CD4-positive, CD25-positive, alpha-beta regulatory T cell (primary cell): Measurements from ENCODE around the gene LINS1. TPM values are rescaled to one million over a fixed set of nuclear protein-coding genes. Genes with fewer than 3 reads are reported as not detected.

Experiments used
- ATAC-seq, 2 donors: fragments of 150-1000 bp; cut with Tn5 transposase; one replicate each; pipeline ENCODE4 v1.10.0; 2021; ENCODE audit warnings: low read depth in 2 of 2, moderate number of reproducible peaks in 2 of 2, moderate library complexity in 1 of 2
- DNase-seq, 3 donors: peaks; one replicate each; pipeline versions ENCODE4 v3.0.0 to v3.0.0-alpha.2; 2012 to 2022; ENCODE audit warnings: mixed read lengths in 1 of 3
- H3K27ac ChIP-seq: one replicate; pipeline ENCODE4 v1.7.0; 2013; ENCODE audit warnings: mild to moderate bottlenecking, low read length; ENCODE audit not compliant: insufficient read depth, poor library complexity, severe bottlenecking
- H3K27me3 ChIP-seq: one replicate; pipeline ENCODE4 v1.7.0; 2013; ENCODE audit warnings: low read length; ENCODE audit not compliant: control insufficient read depth, insufficient read depth
- H3K36me3 ChIP-seq: one replicate; pipeline ENCODE4 v1.7.0; 2013; ENCODE audit warnings: mild to moderate bottlenecking, low read length, moderate library complexity; ENCODE audit not compliant: control insufficient read depth, insufficient read depth
- H3K4me1 ChIP-seq: 2 replicates; pipeline ENCODE4 v1.7.0; 2013; ENCODE audit warnings: mild to moderate bottlenecking, low read length; ENCODE audit not compliant: insufficient read depth, control insufficient read depth, poor library complexity, severe bottlenecking
- H3K4me3 ChIP-seq: one replicate; pipeline ENCODE4 v1.7.0; 2013; ENCODE audit warnings: low read depth, mild to moderate bottlenecking, low read length, moderate library complexity
- H3K9me3 ChIP-seq, 2 experiments: 1 replicate in 1 of 2; 2 replicates in 1 of 2; pipeline ENCODE4 v1.7.0; 2013; ENCODE audit warnings: low read length in 2 of 2, mild to moderate bottlenecking in 1 of 2, moderate library complexity in 1 of 2; ENCODE audit not compliant: control insufficient read depth in 2 of 2
- H3K27ac Mint-ChIP-seq, 3 donors: one replicate each; pipeline ENCODE4 v1.8.0; 2020 to 2022; ENCODE audit warnings: mild to moderate bottlenecking in 3 of 3, mixed read lengths in 3 of 3, moderate library complexity in 2 of 3
- H3K27me3 Mint-ChIP-seq: one replicate; pipeline ENCODE4 v1.8.0; 2022; ENCODE audit warnings: mild to moderate bottlenecking, mixed read lengths
- H3K36me3 Mint-ChIP-seq: one replicate; pipeline ENCODE4 v1.8.0; 2020; ENCODE audit warnings: mixed read lengths
- H3K4me1 Mint-ChIP-seq, 4 donors: one replicate each; pipeline ENCODE4 v1.8.0; 2020 to 2022; ENCODE audit warnings: mixed read lengths in 4 of 4, mild to moderate bottlenecking in 1 of 4
- H3K4me3 Mint-ChIP-seq, 4 donors: one replicate each; pipeline ENCODE4 v1.8.0; 2020 to 2022; ENCODE audit warnings: mild to moderate bottlenecking in 4 of 4, mixed read lengths in 4 of 4, moderate library complexity in 3 of 4
- H3K9me3 Mint-ChIP-seq, 7 donors: one replicate each; pipeline ENCODE4 v1.8.0; 2020 to 2022; ENCODE audit warnings: mixed read lengths in 7 of 7, mild to moderate bottlenecking in 3 of 7, moderate library complexity in 2 of 7
- polyA plus RNA-seq, 4 donors: library from polyadenylated mRNA; unstranded; fragments of 300-500 nt; fragmentation: Illumina TruSeq; gene quantifications; one replicate each; pipeline ENCODE4 v1.2.3, GENCODE V29; 2021
- total RNA-seq: library from RNA; stranded (reverse); gene quantifications from one replicate; pipeline ENCODE4 v1.2.3, GENCODE V29; 2022

LINS1 gene
- total and polyA plus RNA-seq, 5 donors from 2014 or later: 37.8 to 62.8 (median 55.8) TPM

GRCh38 chr15:100531823-100532327 is 70.1 kb downstream of the LINS1 start:
- no peak overlapping the region for H3K4me3 ChIP-seq
- Mint-ChIP-seq H3K27me3 (no peaks in the 10 kb centered on the region), H3K4me1 (peaks cover 0 to 3% (median 0%) of the 10 kb centered on the region in 4 donors), H3K4me3 (no peak overlapping the region), H3K27ac (peak overlapping the region in 1 of 3 donors; percentile 53), H3K36me3 (peaks cover 13% of the 10 kb centered on the region), H3K9me3 (peaks cover 0 to 2% (median 0%) of the 10 kb centered on the region in 7 donors)
- no peaks in the 10 kb centered on the region for H3K9me3 ChIP-seq
- no peak for ATAC-seq
- H3K27ac ChIP-seq: no peak overlapping the region
- DNase-seq: no peak
- H3K27me3 ChIP-seq: no peaks in the 10 kb centered on the region
- H3K36me3 ChIP-seq: no peaks in the 10 kb centered on the region
- no peaks in the 10 kb centered on the region for H3K4me1 ChIP-seq

- Histone ChIP-seq H3K4me1 (no peaks in the 10 kb centered on the region), H3K27ac (no peak overlapping the region), H3K36me3 (no peaks in the 10 kb centered on the region), H3K9me3 (no peaks in the 10 kb centered on the region), H3K4me3 (no peak overlapping the region), H3K27me3 (no peaks in the 10 kb centered on the region)
- Mint-ChIP-seq H3K27me3 (no peaks in the 10 kb centered on the region), H3K36me3 (peaks cover 11% of the 10 kb centered on the region), H3K4me1 (no peaks in the 10 kb centered on the region), H3K4me3 (no peak overlapping the region), H3K9me3 (peaks cover 0 to 2% (median 0%) of the 10 kb centered on the region in 7 donors), H3K27ac (no peak overlapping the region)
- no peak for ATAC-seq
- DNase-seq: no peak
Measured at GRCh38 chr15:100531204-100531603, 70.8 kb downstream of the LINS1 start.

DNA sequence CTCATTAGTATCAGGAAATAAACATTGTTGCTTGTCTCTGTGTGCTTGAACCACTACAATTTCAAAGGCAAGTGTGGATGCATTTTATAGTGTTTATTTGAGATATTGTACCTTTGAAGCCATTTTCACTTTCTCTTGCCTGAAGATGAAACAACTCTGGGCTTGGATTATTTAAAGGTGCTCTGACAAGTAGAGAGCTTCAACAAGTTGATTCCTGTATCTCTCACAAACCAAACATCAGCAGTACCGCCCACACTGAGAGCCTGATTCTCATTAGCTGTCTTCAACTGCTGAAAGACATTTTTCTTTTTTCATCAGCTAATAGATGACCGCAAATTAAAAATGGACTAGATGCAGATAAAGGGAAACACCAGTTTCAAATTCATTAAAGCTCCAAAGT is 72.4 kb downstream of the LINS1 start:
- no peaks in the 10 kb centered on the region for H3K9me3 ChIP-seq
- no peak overlapping the region for H3K27ac Mint-ChIP-seq
- H3K27me3 ChIP-seq: no peaks in the 10 kb centered on the region
- H3K4me3 Mint-ChIP-seq: no peak overlapping the region
- no peaks in the 10 kb centered on the region for H3K4me1 ChIP-seq
- no peaks in the 10 kb centered on the region for H3K36me3 ChIP-seq
- H3K27me3 Mint-ChIP-seq: no peaks in the 10 kb centered on the region
- peaks cover 0 to 2% (median 0%) of the 10 kb centered on the region in 7 donors for H3K9me3 Mint-ChIP-seq
- ATAC-seq: no peak
- H3K4me3 ChIP-seq: no peak overlapping the region
- no peak for DNase-seq
- peaks cover 11% of the 10 kb centered on the region for H3K36me3 Mint-ChIP-seq
- H3K27ac ChIP-seq: no peak overlapping the region
- H3K4me1 Mint-ChIP-seq: no peaks in the 10 kb centered on the region

GRCh38 chr15:100528833-100529428 is 73.1 kb downstream of the LINS1 start, which contains the start of gene CERS3:
TSS of gene CERS3 (minus strand) at chr15:100528950. CDS start at chr15:100501849, 27,101 bp downstream.
- Histone ChIP-seq H3K27me3 (no peaks in the 10 kb centered on the region), H3K4me3 (no peak within 1 kb of the TSS), H3K4me1 (no peaks in the 10 kb centered on the region), H3K27ac (no peak within 1 kb of the TSS), H3K36me3 (no peaks in the 10 kb centered on the region), H3K9me3 (no peaks in the 10 kb centered on the region)
- Mint-ChIP-seq H3K27me3 (no peaks in the 10 kb centered on the region), H3K9me3 (peaks cover 0 to 2% (median 0%) of the 10 kb centered on the region in 7 donors), H3K36me3 (peaks cover 11% of the 10 kb centered on the region), H3K4me1 (no peaks in the 10 kb centered on the region), H3K27ac (no peak within 1 kb of the TSS), H3K4me3 (no peak within 1 kb of the TSS)
- no peak for DNase-seq
- ATAC-seq: no peak

DNA sequence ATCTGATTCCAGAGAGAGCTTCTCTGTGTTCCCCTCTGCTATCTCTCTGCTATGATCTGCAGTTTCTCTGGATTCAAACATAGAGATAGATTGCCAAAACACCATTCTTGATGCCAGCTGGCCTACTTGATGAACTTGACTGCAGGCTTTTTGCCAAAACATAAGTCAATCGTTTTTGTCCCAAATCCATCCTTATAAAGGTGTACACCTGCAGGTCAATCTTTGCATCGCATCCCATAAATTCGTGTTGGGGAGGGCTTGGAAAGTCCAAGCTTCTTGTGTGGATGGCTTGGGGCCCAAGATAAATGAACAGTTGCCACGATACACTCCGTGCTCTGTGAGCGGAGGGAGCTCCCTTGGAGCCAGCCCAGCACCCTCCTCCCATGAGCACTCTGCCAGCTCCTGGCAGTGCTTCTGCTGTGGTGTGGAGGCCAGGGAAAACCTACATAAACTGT is 75.9 kb downstream of the LINS1 start:
- no peak overlapping the region for H3K27ac Mint-ChIP-seq

GRCh38 chr15:100525436-100525835 is 76.5 kb downstream of the LINS1 start:
- no peaks in the 10 kb centered on the region for H3K27me3 ChIP-seq
- Mint-ChIP-seq H3K9me3 (peaks cover 0 to 5% (median 0%) of the 10 kb centered on the region in 7 donors), H3K36me3 (peaks cover 6% of the 10 kb centered on the region), H3K27ac (no peak overlapping the region), H3K4me3 (no peak overlapping the region), H3K27me3 (no peaks in the 10 kb centered on the region), H3K4me1 (peaks cover 6 to 9% (median 9%) of the 10 kb centered on the region in 4 donors)
- no peak for ATAC-seq
- peaks cover 4% of the 10 kb centered on the region for H3K4me1 ChIP-seq
- H3K27ac ChIP-seq: no peak overlapping the region
- H3K36me3 ChIP-seq: no peaks in the 10 kb centered on the region
- H3K9me3 ChIP-seq: no peaks in the 10 kb centered on the region
- H3K4me3 ChIP-seq: no peak overlapping the region
- no peak for DNase-seq

More for the DNA sequence above, 75.9 kb downstream of the LINS1 start:
- ATAC-seq (no peak), DNase-seq (no peak)
- Histone ChIP-seq H3K27me3 (no peaks in the 10 kb centered on the region), H3K4me3 (no peak overlapping the region), H3K27ac (no peak overlapping the region), H3K36me3 (no peaks in the 10 kb centered on the region), H3K4me1 (no peaks in the 10 kb centered on the region), H3K9me3 (no peaks in the 10 kb centered on the region)
- Mint-ChIP-seq H3K4me3 (no peak overlapping the region), H3K27me3 (no peaks in the 10 kb centered on the region), H3K4me1 (peaks cover 2 to 5% (median 3%) of the 10 kb centered on the region in 4 donors), H3K9me3 (peaks cover 0 to 5% (median 0%) of the 10 kb centered on the region in 7 donors), H3K36me3 (peaks cover 6% of the 10 kb centered on the region)

DNA sequence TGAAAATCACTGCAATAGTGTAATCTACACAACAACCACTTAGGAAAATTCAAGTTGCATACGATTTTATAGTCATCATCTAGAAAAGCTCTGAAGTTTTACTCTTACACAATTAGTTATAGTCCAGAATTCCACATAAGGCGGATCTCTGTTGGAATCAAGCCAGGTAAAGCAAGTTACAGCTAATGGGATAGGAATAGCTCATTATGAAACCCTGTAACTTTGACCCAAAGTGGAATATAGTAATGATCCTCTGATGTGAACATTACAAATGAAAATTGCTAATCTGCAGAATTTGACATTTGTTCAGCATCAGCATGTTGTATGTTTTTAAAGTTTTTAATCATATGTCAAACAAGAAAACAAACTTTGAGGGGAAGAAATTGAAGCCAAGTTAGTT is 77.7 kb downstream of the LINS1 start:
- Mint-ChIP-seq H3K4me3 (no peak overlapping the region), H3K4me1 (peaks cover 6 to 19% (median 14%) of the 10 kb centered on the region in 4 donors), H3K36me3 (peaks cover 6% of the 10 kb centered on the region), H3K27me3 (no peaks in the 10 kb centered on the region), H3K27ac (no peak overlapping the region), H3K9me3 (peaks cover 0 to 5% (median 0%) of the 10 kb centered on the region in 7 donors)
- no peak overlapping the region for H3K4me3 ChIP-seq
- no peaks in the 10 kb centered on the region for H3K36me3 ChIP-seq
- ATAC-seq (no peak), DNase-seq (no peak)
- H3K4me1 ChIP-seq: peaks cover 9% of the 10 kb centered on the region
- no peak overlapping the region for H3K27ac ChIP-seq
- H3K9me3 ChIP-seq: no peaks in the 10 kb centered on the region
- no peaks in the 10 kb centered on the region for H3K27me3 ChIP-seq

DNA sequence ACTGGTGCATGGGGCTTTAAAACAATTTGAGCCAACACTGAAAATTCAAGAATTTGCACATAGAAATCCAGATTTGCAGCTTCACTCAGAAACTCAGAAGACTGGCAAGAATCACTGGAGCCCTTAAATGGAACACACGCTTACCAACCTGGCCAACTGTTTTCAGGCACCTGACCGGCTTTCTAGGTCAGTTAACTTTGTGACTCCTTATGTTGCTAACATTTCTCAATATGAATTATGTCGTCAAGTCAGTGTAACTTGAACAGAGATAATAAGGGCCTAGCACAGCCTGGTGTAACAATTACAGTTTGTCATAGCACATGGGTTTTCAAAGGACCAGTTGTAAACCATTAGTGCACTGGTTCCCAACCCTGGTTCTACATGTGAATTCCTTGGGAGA is 80.1 kb downstream of the LINS1 start:
- no peak for ATAC-seq
- Histone ChIP-seq H3K4me3 (no peak overlapping the region), H3K36me3 (no peaks in the 10 kb centered on the region), H3K9me3 (no peaks in the 10 kb centered on the region), H3K27ac (no peak overlapping the region), H3K4me1 (peaks cover 9% of the 10 kb centered on the region), H3K27me3 (no peaks in the 10 kb centered on the region)
- peaks cover 6 to 19% (median 14%) of the 10 kb centered on the region in 4 donors for H3K4me1 Mint-ChIP-seq
- no peaks in the 10 kb centered on the region for H3K27me3 Mint-ChIP-seq
- no peak overlapping the region for H3K4me3 Mint-ChIP-seq
- no peaks in the 10 kb centered on the region for H3K36me3 Mint-ChIP-seq
- DNase-seq: no peak
- H3K9me3 Mint-ChIP-seq: peaks cover 0 to 5% (median 0%) of the 10 kb centered on the region in 7 donors
- H3K27ac Mint-ChIP-seq: no peak overlapping the region
